HG03175 (cell line): ENCODE measurements around the gene VGLL2.

ENCODE experiments used
- ATAC-seq: cut with Tn5 transposase; IDR thresholded peaks from one replicate; pipeline ENCODE4 v1.9.1; 2021; ENCODE audit warnings: mild to moderate bottlenecking, moderate library complexity; ENCODE audit not compliant: unreplicated experiment

Gene VGLL2

GRCh38 chr6:117311726-117312125 is 46.4 kb downstream of the VGLL2 start:
- ATAC-seq = no peak

- ATAC-seq = no peak
Observed at GRCh38 chr6:117317261-117317660, 51.9 kb downstream of the VGLL2 start.
